Chondrocyte (in vitro differentiated cells): ENCODE data around the gene CLMN. TPM values are rescaled to one million over a fixed set of nuclear protein-coding genes. Genes with fewer than 3 reads are reported as not detected.
"Not testable (repeated sequence)": the region's sequence is repeated elsewhere in the genome, so short reads cannot be mapped to it uniquely, and the experiment has no call there.

Experiments
- DNase-seq: peaks from one replicate; pipeline ENCODE4 v3.0.0; 2021; ENCODE audit warnings: mixed read lengths, low spot score
- H3K27ac Mint-ChIP-seq: one replicate; pipeline ENCODE4 v1.8.0; 2021; ENCODE audit warnings: mild to moderate bottlenecking, moderate library complexity, mixed read lengths; ENCODE audit not compliant: unreplicated experiment
- H3K27me3 Mint-ChIP-seq: 2 replicates; pipeline ENCODE4 v1.8.0; 2021; ENCODE audit warnings: low read depth, mixed read lengths
- H3K36me3 Mint-ChIP-seq: 2 replicates; pipeline ENCODE4 v1.8.0; 2021; ENCODE audit warnings: low read depth, mixed read lengths
- H3K4me1 Mint-ChIP-seq: 2 replicates; pipeline ENCODE4 v1.8.0; 2021; ENCODE audit warnings: low read depth, mild to moderate bottlenecking, mixed read lengths
- H3K4me3 Mint-ChIP-seq: one replicate; pipeline ENCODE4 v1.8.0; 2021; ENCODE audit warnings: mild to moderate bottlenecking, moderate library complexity, mixed read lengths; ENCODE audit not compliant: unreplicated experiment
- H3K9me3 Mint-ChIP-seq: 2 replicates; pipeline ENCODE4 v1.8.0; 2021; ENCODE audit warnings: low read depth, mixed read lengths
- CTCF ChIP-seq: fragments of 200-600 bp; sonication (generic); IDR thresholded peaks from 2 replicates; pipeline ENCODE4 v1.5.0; 2021; ENCODE audit warnings: antibody characterized with exemption, mild to moderate bottlenecking, moderate library complexity
- total RNA-seq: library from RNA; stranded (reverse); gene quantifications from 3 replicates; pipeline ENCODE4 v1.2.1, GENCODE V29; 2021

Gene CLMN
- total RNA-seq, 1 donor from 2014 or later, result 7.3 TPM

- H3K9me3 Mint-ChIP-seq, result peaks cover 14% of the 10 kb centered on the region
- peaks cover 3% of the 10 kb centered on the region for H3K4me1 Mint-ChIP-seq
- no peaks in the 10 kb centered on the region for H3K27me3 Mint-ChIP-seq
- TF ChIP-seq CTCF, result no peak
- peaks cover 7% of the 10 kb centered on the region for H3K36me3 Mint-ChIP-seq
- no peak overlapping the region for H3K27ac Mint-ChIP-seq
- no peak overlapping the region for H3K4me3 Mint-ChIP-seq
- DNase-seq, result no peak
Observed at GRCh38 chr14:95207475-95208233, 112.1 kb downstream of the CLMN start.

- Mint-ChIP-seq H3K4me1 (no peaks in the 10 kb centered on the region), H3K27ac (no peak overlapping the region), H3K27me3 (no peaks in the 10 kb centered on the region), H3K9me3 (peaks cover 14% of the 10 kb centered on the region), H3K36me3 (peaks cover 7% of the 10 kb centered on the region), H3K4me3 (no peak overlapping the region)
- no peak for TF ChIP-seq CTCF
- no peak for DNase-seq
Observed at GRCh38 chr14:95206534-95206933, 113.2 kb downstream of the CLMN start.

- H3K4me1 Mint-ChIP-seq, result no peaks in the 10 kb centered on the region
Observed at GRCh38 chr14:95204705-95205104, 115.0 kb downstream of the CLMN start.

GRCh38 chr14:95201745-95202144, 118.0 kb downstream of the CLMN start:
- not testable (repeated sequence) for H3K36me3 Mint-ChIP-seq

More at GRCh38 chr14:95204705-95205104, 115.0 kb downstream of the CLMN start:
- DNase-seq, result no peak
- TF ChIP-seq CTCF, result no peak
- Mint-ChIP-seq H3K9me3 (peaks cover 14% of the 10 kb centered on the region), H3K4me3 (no peak overlapping the region), H3K27ac (no peak overlapping the region), H3K36me3 (peaks cover 7% of the 10 kb centered on the region), H3K27me3 (no peaks in the 10 kb centered on the region)

GRCh38 chr14:95200404-95200803, 119.3 kb downstream of the CLMN start:
- Mint-ChIP-seq H3K4me3 (no peak overlapping the region), H3K4me1 (no peaks in the 10 kb centered on the region), H3K9me3 (peaks cover 11% of the 10 kb centered on the region), H3K27ac (no peak overlapping the region), H3K27me3 (no peaks in the 10 kb centered on the region), H3K36me3 (peaks cover 7% of the 10 kb centered on the region)
- TF ChIP-seq CTCF, result no peak
- DNase-seq, result no peak

More at GRCh38 chr14:95201745-95202144, 118.0 kb downstream of the CLMN start:
- H3K27me3 Mint-ChIP-seq, H3K4me1 Mint-ChIP-seq, H3K27ac Mint-ChIP-seq, DNase-seq, H3K4me3 Mint-ChIP-seq: not testable (repeated sequence)
- peaks cover 14% of the 10 kb centered on the region for H3K9me3 Mint-ChIP-seq
